Measurements from ENCODE around the gene ANTXR2. TPM values are rescaled to one million over a fixed set of nuclear protein-coding genes. Genes with fewer than 3 reads are reported as not detected.

ANTXR2 gene
- total and polyA plus RNA-seq, 2 of the 8 experiments (the other 6 are each of a cell fraction or from before 2014, with no cell fraction given), result 1.1 to 7.5 TPM

- TF ChIP-seq CHD7 (IDR thresholded peaks at IDR 0.05; ENCODE audit: insufficient replicate concordance, low read length), result no peak
- no peak for TF ChIP-seq NRF1 (IDR thresholded peaks at IDR 0.05; ENCODE audit: low read depth, low read length)
- TF ChIP-seq FOSL1 (IDR thresholded peaks at IDR 0.05; ENCODE audit: insufficient read depth, low read depth, low read length), result no peak
- TF ChIP-seq TAF1 (IDR thresholded peaks at IDR 0.05; ENCODE audit: low read depth, low read length), result no peak
Measured at GRCh38 chr4:80011636-80012236, 61.3 kb downstream of the ANTXR2 start (continued).

All from H1 (cell line).